SK-N-SH treated with all-trans-retinoic acid at 6 μM for 48 hours (cell line): ENCODE measurements around the gene AGO4.

ENCODE experiments used
- ARNTL ChIP-seq: fragments of 450-650 bp; formaldehyde crosslinking; IDR thresholded peaks from 2 replicates; pipeline ENCODE4 v1.5.0; 2020; ENCODE audit warnings: low read depth, mild to moderate bottlenecking, moderate library complexity, borderline replicate concordance
- CREB5 ChIP-seq: fragments of 250-450 bp; sonication (Bioruptor Pico); IDR thresholded peaks from 2 replicates; pipeline ENCODE4 v1.5.1; 2020; ENCODE audit warnings: low read depth, mild to moderate bottlenecking, moderate library complexity
- CSDC2 ChIP-seq: fragments of 250-450 bp; sonication (Bioruptor Pico); IDR thresholded peaks from 2 replicates; pipeline ENCODE4 v1.5.0; 2020; ENCODE audit warnings: mild to moderate bottlenecking, moderate library complexity
- ESRRG ChIP-seq: fragments of 250-450 bp; sonication (Bioruptor Pico); IDR thresholded peaks from 2 replicates; pipeline ENCODE4 v1.6.1; 2021; ENCODE audit warnings: mild to moderate bottlenecking
- GLIS3 ChIP-seq: fragments of 250-450 bp; sonication (Bioruptor Pico); IDR thresholded peaks from 2 replicates; pipeline ENCODE4 v1.5.0; 2020; ENCODE audit warnings: mild to moderate bottlenecking, moderate library complexity
- RARB ChIP-seq: fragments of 250-450 bp; sonication (Bioruptor Pico); IDR thresholded peaks from 2 replicates; pipeline ENCODE4 v1.8.0; 2021; ENCODE audit warnings: mild to moderate bottlenecking, moderate library complexity
- SNAI2 ChIP-seq: fragments of 250-450 bp; sonication (Bioruptor Pico); IDR thresholded peaks from 2 replicates; pipeline ENCODE4 v1.5.0; 2020; ENCODE audit warnings: mild to moderate bottlenecking, moderate library complexity
- ZFP3 ChIP-seq: fragments of 250-450 bp; sonication (Bioruptor Pico); IDR thresholded peaks from 2 replicates; pipeline ENCODE4 v1.5.0; 2020; ENCODE audit warnings: mild to moderate bottlenecking, moderate library complexity
- ZFP30 ChIP-seq: fragments of 450-650 bp; formaldehyde crosslinking; IDR thresholded peaks from 2 replicates; pipeline ENCODE4 v1.5.0; 2022; ENCODE audit warnings: mild to moderate bottlenecking, moderate library complexity
- ZNF8 ChIP-seq: fragments of 450-650 bp; formaldehyde crosslinking; IDR thresholded peaks from 2 replicates; pipeline ENCODE4 v1.5.0; 2020; ENCODE audit warnings: mild to moderate bottlenecking, moderate library complexity
- TF ChIP-seq, protein P1 (sequence below): fragments of 250-450 bp; sonication (Bioruptor Pico); IDR thresholded peaks from 2 replicates; pipeline ENCODE4 v1.8.0; 2020; ENCODE audit warnings: mild to moderate bottlenecking, moderate library complexity, borderline replicate concordance

DNA sequence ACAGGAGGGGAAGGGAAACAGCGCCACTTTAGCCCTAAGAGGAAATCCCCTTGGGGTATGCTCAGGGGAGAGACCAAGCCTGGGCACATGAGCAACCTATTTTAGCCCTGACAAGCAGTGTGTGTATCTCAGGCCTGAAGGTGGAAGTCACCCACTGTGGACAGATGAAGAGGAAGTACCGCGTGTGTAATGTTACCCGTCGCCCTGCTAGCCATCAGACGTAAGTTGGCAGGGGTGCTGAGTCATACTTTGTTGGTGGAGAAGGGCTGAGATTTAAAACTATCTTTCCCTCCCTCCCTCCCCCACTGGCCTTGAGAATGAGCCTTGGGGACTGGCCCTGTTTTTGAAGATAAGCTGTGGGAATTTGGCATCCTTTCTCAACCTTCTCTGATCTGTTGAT, 86.4 kb downstream of the AGO4 start:
- no peak for TF ChIP-seq ZFP30 (CRISPR knock-in tag)
- no peak for TF ChIP-seq ZNF8
- TF ChIP-seq, protein P1, sequence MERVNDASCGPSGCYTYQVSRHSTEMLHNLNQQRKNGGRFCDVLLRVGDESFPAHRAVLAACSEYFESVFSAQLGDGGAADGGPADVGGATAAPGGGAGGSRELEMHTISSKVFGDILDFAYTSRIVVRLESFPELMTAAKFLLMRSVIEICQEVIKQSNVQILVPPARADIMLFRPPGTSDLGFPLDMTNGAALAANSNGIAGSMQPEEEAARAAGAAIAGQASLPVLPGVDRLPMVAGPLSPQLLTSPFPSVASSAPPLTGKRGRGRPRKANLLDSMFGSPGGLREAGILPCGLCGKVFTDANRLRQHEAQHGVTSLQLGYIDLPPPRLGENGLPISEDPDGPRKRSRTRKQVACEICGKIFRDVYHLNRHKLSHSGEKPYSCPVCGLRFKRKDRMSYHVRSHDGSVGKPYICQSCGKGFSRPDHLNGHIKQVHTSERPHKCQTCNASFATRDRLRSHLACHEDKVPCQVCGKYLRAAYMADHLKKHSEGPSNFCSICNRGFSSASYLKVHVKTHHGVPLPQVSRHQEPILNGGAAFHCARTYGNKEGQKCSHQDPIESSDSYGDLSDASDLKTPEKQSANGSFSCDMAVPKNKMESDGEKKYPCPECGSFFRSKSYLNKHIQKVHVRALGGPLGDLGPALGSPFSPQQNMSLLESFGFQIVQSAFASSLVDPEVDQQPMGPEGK (CRISPR knock-in tag), result no peak
- TF ChIP-seq ESRRG (CRISPR knock-in tag), result no peak
- TF ChIP-seq CSDC2 (CRISPR knock-in tag), result no peak
- no peak for TF ChIP-seq ZFP3
- no peak for TF ChIP-seq GLIS3 (CRISPR knock-in tag)
- no peak for TF ChIP-seq ARNTL (CRISPR knock-in tag)
- no peak for TF ChIP-seq SNAI2 (CRISPR knock-in tag)
- no peak for TF ChIP-seq CREB5 (CRISPR knock-in tag)
- no peak for TF ChIP-seq RARB
